GM18873 (cell line): ENCODE results near the gene TEAD2.

Source experiments
- ATAC-seq: cut with Tn5 transposase; IDR thresholded peaks from one replicate; pipeline ENCODE4 v1.9.1; 2021; ENCODE audit warnings: mild to moderate bottlenecking, moderate library complexity, moderate number of reproducible peaks; ENCODE audit not compliant: unreplicated experiment, low FRiP score

The TEAD2 gene

DNA sequence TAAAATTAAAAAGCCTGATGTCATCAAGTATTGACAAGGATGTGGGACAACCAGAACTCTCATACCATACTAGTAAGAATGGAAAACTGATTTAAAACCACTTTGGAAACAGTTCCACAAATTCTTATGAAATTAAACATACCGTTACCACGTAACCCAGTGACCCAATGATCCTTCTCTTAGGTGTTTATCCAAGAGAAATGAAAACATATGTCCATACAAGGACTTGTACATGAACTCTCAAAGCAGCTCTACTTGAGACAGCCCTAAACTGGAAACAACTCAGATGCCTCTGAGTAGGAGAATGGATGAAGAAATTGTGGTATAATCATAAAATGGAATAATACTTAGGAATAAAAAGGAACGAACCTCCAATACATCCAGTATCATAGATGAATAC is 64.8 kb downstream of the TEAD2 start:
- ATAC-seq, result no peak

GRCh38 chr19:49295208-49295880 is 66.9 kb downstream of the TEAD2 start:
- no peak for ATAC-seq

DNA sequence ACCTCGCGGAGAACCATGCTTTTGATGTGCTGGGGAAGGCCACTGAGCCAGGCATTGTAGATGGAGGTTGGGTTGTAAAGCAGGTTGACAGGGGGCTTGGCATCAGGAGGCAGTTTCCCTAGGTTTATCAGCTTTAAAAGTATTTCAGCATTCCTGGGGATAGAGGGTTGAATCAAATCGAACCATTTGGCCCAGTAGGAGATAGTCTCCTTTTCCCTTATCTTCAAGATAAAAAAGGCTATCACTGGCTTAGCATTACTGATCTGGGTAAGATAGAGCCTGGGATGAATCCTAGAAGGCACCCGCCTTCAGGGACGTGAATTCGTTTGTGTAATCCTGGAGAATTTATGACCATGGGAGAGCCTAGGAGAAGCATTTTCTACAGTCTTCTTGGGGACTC is 67.8 kb downstream of the TEAD2 start:
- ATAC-seq, result no peak
